ENCODE measurements around the gene FMNL2.
"Not testable (repeated sequence)": the region's sequence is repeated elsewhere in the genome, so short reads cannot be mapped to it uniquely, and the experiment has no call there.

The FMNL2 gene

DNA sequence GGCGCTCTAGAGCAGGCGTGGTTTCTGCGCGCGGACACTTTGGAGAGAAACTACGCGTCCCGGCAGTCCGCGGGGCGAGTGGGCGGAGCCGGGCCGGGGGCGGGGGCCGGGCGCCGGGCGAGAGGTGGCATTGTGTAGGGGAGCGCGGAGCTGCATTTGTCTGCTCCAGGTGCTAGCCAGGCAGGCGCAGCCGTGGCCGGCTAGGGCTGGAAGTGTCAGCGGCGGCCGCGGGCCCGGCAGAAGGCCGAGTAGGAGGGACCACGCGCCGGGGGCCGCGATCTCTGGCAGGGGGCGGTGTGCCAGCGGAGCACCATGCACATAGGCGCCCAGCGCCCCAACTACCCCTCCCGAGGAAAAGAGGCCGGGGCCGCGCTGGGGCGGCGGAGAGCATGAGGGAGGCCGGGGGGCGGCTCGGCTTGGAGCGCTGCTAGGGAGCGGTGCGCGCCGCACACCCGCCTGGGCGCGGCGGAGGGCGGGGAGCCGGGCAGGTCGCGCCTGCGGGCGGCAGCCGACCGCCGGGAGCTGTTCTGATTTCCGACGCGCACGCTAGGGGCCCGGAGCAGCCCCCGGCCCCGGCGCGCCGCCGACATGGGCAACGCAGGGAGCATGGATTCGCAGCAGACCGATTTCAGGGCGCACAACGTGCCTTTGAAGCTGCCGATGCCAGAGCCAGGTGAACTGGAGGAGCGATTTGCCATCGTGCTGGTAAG is at the start of gene FMNL2:
FMNL2 (plus strand) TSS at position 159 of the 710 bp plus-strand sequence.
- peak; percentile 47 to 55 for DNase-seq
- TF ChIP-seq POLR2A (IDR thresholded peaks at IDR 0.05; ENCODE audit: low read length) = no peak
- no peak for TF ChIP-seq GATA1 (IDR thresholded peaks at IDR 0.05; ENCODE audit: low read depth, low read length)

- TF ChIP-seq GATA1 (IDR thresholded peaks at IDR 0.05; ENCODE audit: low read depth, low read length) (no peak), POLR2A (IDR thresholded peaks at IDR 0.05; ENCODE audit: low read length) (no peak)
- no peak for DNase-seq
These were observed 42.0 kb upstream of the FMNL2 start for GRCh38 chr2:152292991-152293390.

DNA sequence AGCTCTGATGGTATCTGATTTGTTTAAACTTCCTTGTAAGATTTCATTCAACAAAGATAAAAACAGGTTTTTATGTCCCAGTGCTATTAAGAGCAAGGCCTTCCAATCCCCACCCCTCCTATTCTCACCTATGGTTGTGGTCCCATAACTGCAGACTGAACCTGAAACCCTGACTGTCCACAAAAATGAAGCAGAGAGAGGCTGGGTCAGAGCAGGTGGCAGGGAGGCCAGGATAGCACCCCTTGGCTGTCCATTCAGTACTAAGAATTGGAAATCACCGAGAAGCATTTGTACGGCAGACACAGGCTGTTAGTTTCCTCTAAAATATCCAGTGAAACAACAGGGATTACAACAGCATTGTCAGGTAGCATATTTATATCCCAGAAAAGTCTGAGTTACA is 37.3 kb upstream of the FMNL2 start:
- DNase-seq = no peak
- no peak for TF ChIP-seq POLR2A (IDR thresholded peaks at IDR 0.05; ENCODE audit: low read length)

DNA sequence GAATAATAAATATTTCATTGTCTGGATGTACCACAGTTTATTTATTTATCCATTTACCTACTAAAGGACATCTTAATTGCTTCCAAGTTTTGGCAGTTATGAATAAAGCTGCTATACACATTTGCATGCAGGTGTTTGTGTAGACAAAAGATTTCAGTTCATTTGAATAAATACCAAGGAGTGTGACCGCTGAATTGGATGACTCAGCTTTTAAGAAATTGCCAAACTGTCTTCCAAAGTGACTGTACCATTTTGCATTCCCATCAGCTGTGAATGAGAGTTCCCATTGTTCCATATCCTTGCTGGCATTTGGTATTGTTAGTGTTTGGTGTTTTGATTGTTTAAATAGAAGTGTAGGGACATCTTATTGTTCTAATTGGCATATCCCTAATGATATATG is 36.2 kb upstream of the FMNL2 start:
- TF ChIP-seq GATA1 (IDR thresholded peaks at IDR 0.05; ENCODE audit: low read depth, low read length) = no peak
- no peak for TF ChIP-seq POLR2A (IDR thresholded peaks at IDR 0.05; ENCODE audit: low read length)
- no peak for DNase-seq

GRCh38 chr2:152301131-152301530 is 33.8 kb upstream of the FMNL2 start:
- no peak for DNase-seq
- TF ChIP-seq POLR2A (IDR thresholded peaks at IDR 0.05; ENCODE audit: low read length) (no peak), GATA1 (IDR thresholded peaks at IDR 0.05; ENCODE audit: low read depth, low read length) (no peak)

GRCh38 chr2:152303951-152304350 is 31.0 kb upstream of the FMNL2 start:
- no peak for DNase-seq
- TF ChIP-seq GATA1 (IDR thresholded peaks at IDR 0.05; ENCODE audit: low read depth, low read length) (no peak), POLR2A (IDR thresholded peaks at IDR 0.05; ENCODE audit: low read length) (no peak)

GRCh38 chr2:152304836-152305235 is 30.1 kb upstream of the FMNL2 start:
- TF ChIP-seq POLR2A (IDR thresholded peaks at IDR 0.05; ENCODE audit: low read length) (no peak), GATA1 (IDR thresholded peaks at IDR 0.05; ENCODE audit: low read depth, low read length) (no peak)
- no peak for DNase-seq

DNA sequence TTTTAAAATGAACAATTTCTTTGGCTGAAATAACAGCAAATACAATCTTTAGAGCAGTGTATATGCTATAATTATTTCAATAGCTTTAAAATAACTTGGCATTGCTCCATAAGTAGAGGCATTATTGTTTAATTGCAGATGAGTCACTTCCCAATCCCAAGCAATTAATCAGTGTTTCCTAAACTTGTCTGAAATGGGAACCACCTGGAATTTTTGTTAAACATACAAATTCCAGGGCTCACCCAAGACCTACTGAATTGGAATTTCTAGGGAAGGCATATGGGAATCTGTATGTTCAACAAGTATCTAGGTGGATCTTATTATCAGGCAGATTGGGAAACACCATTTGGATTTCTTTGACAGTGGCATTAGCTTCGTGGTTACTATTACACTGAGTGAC is 27.1 kb upstream of the FMNL2 start:
- no peak for DNase-seq
- TF ChIP-seq GATA1 (IDR thresholded peaks at IDR 0.05; ENCODE audit: low read depth, low read length) (no peak), POLR2A (IDR thresholded peaks at IDR 0.05; ENCODE audit: low read length) (no peak)

GRCh38 chr2:152309352-152310214 is 25.4 kb upstream of the FMNL2 start:
- TF ChIP-seq GATA1 (IDR thresholded peaks at IDR 0.05; ENCODE audit: low read depth, low read length) = no peak
- no peak for TF ChIP-seq POLR2A (IDR thresholded peaks at IDR 0.05; ENCODE audit: low read length)
- no peak for DNase-seq

- DNase-seq = no peak
- TF ChIP-seq POLR2A (IDR thresholded peaks at IDR 0.05; ENCODE audit: low read length) = no peak
- no peak for TF ChIP-seq GATA1 (IDR thresholded peaks at IDR 0.05; ENCODE audit: low read depth, low read length)
These were observed 15.0 kb upstream of the FMNL2 start for GRCh38 chr2:152319822-152320570.

DNA sequence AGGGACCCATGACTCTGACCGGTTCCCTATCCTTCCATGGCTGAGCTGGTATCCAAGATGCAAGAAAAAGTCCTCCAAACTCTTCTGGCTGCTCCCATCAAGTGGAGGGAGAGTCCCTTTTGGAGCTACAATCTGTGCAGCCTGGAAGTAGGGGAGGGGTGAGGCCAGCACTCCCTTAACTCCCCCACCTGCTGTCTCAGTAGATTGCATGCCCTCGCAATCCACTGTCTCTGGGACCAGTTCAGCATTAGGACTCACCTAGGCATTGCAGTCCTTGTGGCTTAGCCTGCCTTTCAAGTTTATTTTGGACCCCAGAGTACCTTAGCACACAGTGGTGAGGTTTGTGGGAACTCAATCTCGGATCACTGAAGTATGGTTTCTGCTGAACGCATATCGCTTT is 14.2 kb upstream of the FMNL2 start:
- TF ChIP-seq GATA1 (IDR thresholded peaks at IDR 0.05; ENCODE audit: low read depth, low read length) (no peak), POLR2A (IDR thresholded peaks at IDR 0.05; ENCODE audit: low read length) (no peak)
- no peak for DNase-seq

- no peak for DNase-seq
- no peak for TF ChIP-seq POLR2A (IDR thresholded peaks at IDR 0.05; ENCODE audit: low read length)
- TF ChIP-seq GATA1 (IDR thresholded peaks at IDR 0.05; ENCODE audit: low read depth, low read length) = no peak
These were observed 12.8 kb upstream of the FMNL2 start for GRCh38 chr2:152322222-152322621.

GRCh38 chr2:152325126-152325525 is 9.8 kb upstream of the FMNL2 start:
- not testable (repeated sequence) for DNase-seq

GRCh38 chr2:152326710-152327109 is 8.3 kb upstream of the FMNL2 start:
- no peak for DNase-seq
- no peak for TF ChIP-seq POLR2A (IDR thresholded peaks at IDR 0.05; ENCODE audit: low read length)
- TF ChIP-seq GATA1 (IDR thresholded peaks at IDR 0.05; ENCODE audit: low read depth, low read length) = no peak

Data from erythroblast (primary cell).